ENCODE results near the gene AATK. TPM values are rescaled to one million over a fixed set of nuclear protein-coding genes. Genes with fewer than 3 reads are reported as not detected.

AATK gene
- total RNA-seq, 1 donor from 2014 or later: 0.20 TPM

- DNase-seq (ENCODE audit: low read depth): no peak
Observed at GRCh38 chr17:81127526-81128177, 38.4 kb downstream of the AATK start.

GRCh38 chr17:81127133-81127455 lies 38.9 kb downstream of the AATK start:
- DNase-seq (ENCODE audit: low read depth): no peak

- DNase-seq (ENCODE audit: low read depth): no peak
Observed at GRCh38 chr17:81126281-81127132, 39.5 kb downstream of the AATK start.

GRCh38 chr17:81125573-81126081 lies 40.4 kb downstream of the AATK start:
- peak; percentile 11 for DNase-seq (ENCODE audit: low read depth)

GRCh38 chr17:81124377-81124776 lies 41.6 kb downstream of the AATK start:
- no peak for DNase-seq (ENCODE audit: low read depth)

GRCh38 chr17:81123052-81124048 lies 42.7 kb downstream of the AATK start:
- DNase-seq (ENCODE audit: low read depth): no peak

GRCh38 chr17:81121841-81122733 lies 43.9 kb downstream of the AATK start:
- no peak for DNase-seq (ENCODE audit: low read depth)

GRCh38 chr17:81120695-81121621 lies 45.1 kb downstream of the AATK start:
- no peak for DNase-seq (ENCODE audit: low read depth)

GRCh38 chr17:81120149-81120484 lies 45.9 kb downstream of the AATK start:
- no peak for DNase-seq (ENCODE audit: low read depth)

- peak; percentile 65 for DNase-seq (ENCODE audit: low read depth)
Observed at GRCh38 chr17:81119223-81120148, 46.5 kb downstream of the AATK start.

- DNase-seq (ENCODE audit: low read depth): no peak
Observed at GRCh38 chr17:81118308-81119221, 47.5 kb downstream of the AATK start.

GRCh38 chr17:81117672-81118198 lies 48.3 kb downstream of the AATK start:
- DNase-seq (ENCODE audit: low read depth): no peak

- DNase-seq (ENCODE audit: low read depth): no peak
Observed at GRCh38 chr17:81116704-81117103, 49.3 kb downstream of the AATK start.

GRCh38 chr17:81115749-81116464 lies 50.1 kb downstream of the AATK start:
- DNase-seq (ENCODE audit: low read depth): no peak

GRCh38 chr17:81115219-81115618 lies 50.8 kb downstream of the AATK start:
- no peak for DNase-seq (ENCODE audit: low read depth)

- no peak for DNase-seq (ENCODE audit: low read depth)
Observed at GRCh38 chr17:81114351-81115093, 51.5 kb downstream of the AATK start.
